Rectal smooth muscle tissue (tissue), 1 donor: ENCODE data around the gene THAP2.

Source experiments
- H3K27ac ChIP-seq: one replicate; pipeline ENCODE4 v1.7.0; 2013; ENCODE audit warnings: low read depth, low read length, inconsistent platforms
- H3K27me3 ChIP-seq: one replicate; pipeline ENCODE4 v1.7.0; 2013; ENCODE audit warnings: low read length; ENCODE audit not compliant: control insufficient read depth, insufficient read depth
- H3K36me3 ChIP-seq: one replicate; pipeline ENCODE4 v1.7.0; 2013; ENCODE audit warnings: low read length; ENCODE audit not compliant: control insufficient read depth, insufficient read depth
- H3K4me1 ChIP-seq: one replicate; pipeline ENCODE4 v1.7.0; 2013; ENCODE audit warnings: low read length; ENCODE audit not compliant: control insufficient read depth, insufficient read depth
- H3K4me3 ChIP-seq: one replicate; pipeline ENCODE4 v1.7.0; 2013; ENCODE audit warnings: low read length
- H3K9ac ChIP-seq: one replicate; pipeline ENCODE4 v1.7.0; 2013; ENCODE audit warnings: low read length

THAP2 gene

GRCh38 chr12:71646512-71646911, 17.6 kb upstream of the THAP2 start:
- peaks cover 9% of the 10 kb centered on the region for H3K36me3 ChIP-seq
- no peak overlapping the region for H3K27ac ChIP-seq
- no peak overlapping the region for H3K4me3 ChIP-seq
- H3K9ac ChIP-seq: no peak overlapping the region
- no peaks in the 10 kb centered on the region for H3K27me3 ChIP-seq
- no peaks in the 10 kb centered on the region for H3K4me1 ChIP-seq

GRCh38 chr12:71648537-71648936, 15.6 kb upstream of the THAP2 start:
- Histone ChIP-seq H3K4me1 (no peaks in the 10 kb centered on the region), H3K9ac (no peak overlapping the region), H3K4me3 (no peak overlapping the region), H3K27ac (no peak overlapping the region), H3K27me3 (no peaks in the 10 kb centered on the region), H3K36me3 (peaks cover 8% of the 10 kb centered on the region)

GRCh38 chr12:71649401-71649800, 14.7 kb upstream of the THAP2 start:
- Histone ChIP-seq H3K36me3 (peaks cover 5% of the 10 kb centered on the region), H3K9ac (no peak overlapping the region), H3K27me3 (no peaks in the 10 kb centered on the region), H3K4me3 (no peak overlapping the region), H3K4me1 (no peaks in the 10 kb centered on the region), H3K27ac (no peak overlapping the region)

GRCh38 chr12:71652656-71653055, 11.4 kb upstream of the THAP2 start:
- Histone ChIP-seq H3K36me3 (peaks cover 5% of the 10 kb centered on the region), H3K27ac (no peak overlapping the region), H3K4me3 (no peak overlapping the region), H3K9ac (no peak overlapping the region), H3K4me1 (peaks cover 2% of the 10 kb centered on the region), H3K27me3 (no peaks in the 10 kb centered on the region)

- Histone ChIP-seq H3K4me3 (no peak overlapping the region), H3K4me1 (peaks cover 2% of the 10 kb centered on the region), H3K36me3 (peaks cover 5% of the 10 kb centered on the region), H3K27me3 (no peaks in the 10 kb centered on the region), H3K27ac (no peak overlapping the region), H3K9ac (no peak overlapping the region)
Measured at GRCh38 chr12:71653137-71653536, 11.0 kb upstream of the THAP2 start.

GRCh38 chr12:71654200-71654599, 9.9 kb upstream of the THAP2 start:
- H3K27me3 ChIP-seq: no peaks in the 10 kb centered on the region
- H3K27ac ChIP-seq: no peak overlapping the region
- H3K9ac ChIP-seq: no peak overlapping the region
- H3K36me3 ChIP-seq: peaks cover 5% of the 10 kb centered on the region
- no peak overlapping the region for H3K4me3 ChIP-seq
- peaks cover 2% of the 10 kb centered on the region for H3K4me1 ChIP-seq

- no peak overlapping the region for H3K9ac ChIP-seq
- H3K4me1 ChIP-seq: peaks cover 2% of the 10 kb centered on the region
Measured at GRCh38 chr12:71655495-71655894, 8.6 kb upstream of the THAP2 start.

GRCh38 chr12:71655907-71656306, 8.2 kb upstream of the THAP2 start:
- no peak overlapping the region for H3K4me3 ChIP-seq
- peaks cover 8% of the 10 kb centered on the region for H3K36me3 ChIP-seq

More at GRCh38 chr12:71655495-71655894, 8.6 kb upstream of the THAP2 start:
- Histone ChIP-seq H3K4me3 (no peak overlapping the region), H3K27ac (no peak overlapping the region), H3K36me3 (peaks cover 8% of the 10 kb centered on the region), H3K27me3 (no peaks in the 10 kb centered on the region)

GRCh38 chr12:71656740-71657139, 7.4 kb upstream of the THAP2 start:
- no peak overlapping the region for H3K9ac ChIP-seq
- H3K27me3 ChIP-seq: no peaks in the 10 kb centered on the region
- peaks cover 5% of the 10 kb centered on the region for H3K4me1 ChIP-seq
- peaks cover 4% of the 10 kb centered on the region for H3K36me3 ChIP-seq
- H3K4me3 ChIP-seq: no peak overlapping the region
- H3K27ac ChIP-seq: no peak overlapping the region

More at GRCh38 chr12:71655907-71656306, 8.2 kb upstream of the THAP2 start:
- Histone ChIP-seq H3K9ac (no peak overlapping the region), H3K4me1 (peaks cover 2% of the 10 kb centered on the region), H3K27ac (no peak overlapping the region), H3K27me3 (no peaks in the 10 kb centered on the region)

- H3K27ac ChIP-seq: no peak overlapping the region
- H3K4me3 ChIP-seq: peak overlapping the region; percentile 100
- peaks cover 3% of the 10 kb centered on the region for H3K36me3 ChIP-seq
- H3K9ac ChIP-seq: no peak overlapping the region
- no peaks in the 10 kb centered on the region for H3K27me3 ChIP-seq
- peaks cover 11% of the 10 kb centered on the region for H3K4me1 ChIP-seq
Measured at GRCh38 chr12:71661977-71662530, 2.0 kb upstream of the THAP2 start.

- Histone ChIP-seq H3K9ac (peak overlapping the region; percentile 91), H3K27ac (peak overlapping the region; percentile 96), H3K4me1 (peaks cover 11% of the 10 kb centered on the region), H3K36me3 (peaks cover 3% of the 10 kb centered on the region), H3K27me3 (no peaks in the 10 kb centered on the region), H3K4me3 (peak overlapping the region; percentile 100)
Measured at GRCh38 chr12:71662849-71663560, 1.1 kb upstream of the THAP2 start.

GRCh38 chr12:71664411-71665089, 449 bp downstream of the THAP2 start:
- Histone ChIP-seq H3K4me3 (peak overlapping the region; percentile 100), H3K36me3 (no peaks in the 10 kb centered on the region), H3K4me1 (peaks cover 11% of the 10 kb centered on the region), H3K27ac (peak overlapping the region; percentile 96), H3K9ac (peak overlapping the region; percentile 96), H3K27me3 (no peaks in the 10 kb centered on the region)
